Ecto neural progenitor cell (in vitro differentiated cells): ENCODE results near the gene ILF3.
"Not testable (repeated sequence)": the region's sequence is repeated elsewhere in the genome, so short reads cannot be mapped to it uniquely, and the experiment has no call there.

Experiments used
- DNase-seq: peaks from one replicate; pipeline ENCODE4 v3.0.0-alpha.2; 2018; ENCODE audit warnings: low spot score

ILF3 gene

GRCh38 chr19:10642473-10643171, 11.5 kb upstream of the ILF3 start:
- no peak for DNase-seq

- no peak for DNase-seq
Observed at GRCh38 chr19:10643172-10643967, 10.8 kb upstream of the ILF3 start.

GRCh38 chr19:10643968-10644259, 10.2 kb upstream of the ILF3 start:
- DNase-seq = no peak

GRCh38 chr19:10644260-10645007, 9.7 kb upstream of the ILF3 start:
- DNase-seq = peak; percentile 89

GRCh38 chr19:10646456-10647159, 7.5 kb upstream of the ILF3 start:
- no peak for DNase-seq

- no peak for DNase-seq
Observed at GRCh38 chr19:10648360-10648759, 5.8 kb upstream of the ILF3 start.

- DNase-seq = no peak
Observed at GRCh38 chr19:10651851-10652250, 2.3 kb upstream of the ILF3 start.

- no peak for DNase-seq
Observed at GRCh38 chr19:10653482-10653731, 739 bp upstream of the ILF3 start.

- peak; percentile 94 for DNase-seq
Observed at GRCh38 chr19:10654610-10655456, 687 bp downstream of the ILF3 start.

- DNase-seq = peak; percentile 61
Observed at GRCh38 chr19:10655457-10656312, 1.5 kb downstream of the ILF3 start.

GRCh38 chr19:10660346-10660745, 6.2 kb downstream of the ILF3 start:
- no peak for DNase-seq

GRCh38 chr19:10661946-10662345, 7.8 kb downstream of the ILF3 start:
- no peak for DNase-seq

GRCh38 chr19:10662384-10663251, 8.5 kb downstream of the ILF3 start:
- DNase-seq = no peak

- not testable (repeated sequence) for DNase-seq
Observed at GRCh38 chr19:10663252-10663563, 9.1 kb downstream of the ILF3 start.

- DNase-seq = no peak
Observed at GRCh38 chr19:10667867-10668266, 13.7 kb downstream of the ILF3 start.

GRCh38 chr19:10669246-10669645, 15.1 kb downstream of the ILF3 start:
- DNase-seq = no peak

GRCh38 chr19:10670182-10670581, 16.0 kb downstream of the ILF3 start:
- DNase-seq = no peak

- DNase-seq = no peak
Observed at GRCh38 chr19:10670876-10671804, 17.0 kb downstream of the ILF3 start.

GRCh38 chr19:10671922-10672321, 17.8 kb downstream of the ILF3 start:
- not testable (repeated sequence) for DNase-seq
